SK-N-SH (cell line): ENCODE results near the gene MYL12B. TPM values are rescaled to one million over a fixed set of nuclear protein-coding genes. Genes with fewer than 3 reads are reported as not detected.

Source experiments
- CTCF ChIA-PET: fragments of 300-600, 350-600 bp; formaldehyde crosslinking; extraction: SDS; loops from one replicate; lab custom pipeline; 2021; lab: Yijun Ruan, JAX
- POLR2A ChIA-PET: fragments of 350-600 bp; sonication (Branson Sonifier 250); formaldehyde crosslinking; extraction: SDS; loops from one replicate; lab custom pipeline; 2020; ENCODE audit warnings: antibody characterized with exemption, inconsistent platforms; lab: Yijun Ruan, JAX
- DNase-seq: peaks from one replicate; pipeline ENCODE4 v3.0.0; 2012
- H2AFZ ChIP-seq: fragments of 200-600 bp; sonication (generic); 2 replicates; pipeline ENCODE4 v1.8.1; 2016; ENCODE audit warnings: antibody characterized with exemption, mild to moderate bottlenecking, low read depth
- H3F3A ChIP-seq: fragments of 200-600 bp; sonication (generic); replicated peaks from 2 replicates; pipeline ENCODE3; 2016; ENCODE audit warnings: antibody characterized with exemption, mild to moderate bottlenecking; ENCODE audit not compliant: insufficient read depth
- H3K27ac ChIP-seq, 2 experiments: fragments of 200-500 bp in 1 of 2; fragments of 200-600 bp in 1 of 2; sonication (Bioruptor generic) in 1 of 2; sonication (generic), shearing (Covaris generic) in 1 of 2; 2 replicates each; pipeline versions ENCODE4 v1.5.1 to v1.6.1; 2014 to 2016; ENCODE audit warnings: low read depth in 2 of 2, inconsistent platforms in 1 of 2, low read length in 1 of 2, mild to moderate bottlenecking in 1 of 2, mixed read lengths in 1 of 2
- H3K27me3 ChIP-seq: fragments of 200-600 bp; sonication (generic), shearing (Covaris generic); 2 replicates; pipeline ENCODE4 v1.6.1; 2016; ENCODE audit warnings: mixed run types; ENCODE audit not compliant: insufficient read depth
- H3K36me3 ChIP-seq, 2 experiments: fragments of 200-500 bp in 1 of 2; fragments of 200-600 bp in 1 of 2; sonication (Bioruptor generic) in 1 of 2; sonication (generic) in 1 of 2; replicated peaks in 1 of 2; 2 replicates each; pipeline versions ENCODE3 to v1.5.1; 2014 to 2016; ENCODE audit warnings: low read length in 1 of 2, mild to moderate bottlenecking in 1 of 2; ENCODE audit not compliant: insufficient read depth in 2 of 2, control insufficient read depth in 1 of 2
- H3K4me1 ChIP-seq, 2 experiments: fragments of 200-500 bp in 1 of 2; fragments of 200-600 bp in 1 of 2; sonication (Bioruptor generic) in 1 of 2; sonication (generic), shearing (Covaris generic) in 1 of 2; 2 replicates each; pipeline versions ENCODE4 v1.5.1 to v1.6.1; 2014 to 2016; ENCODE audit warnings: low read depth in 1 of 2, low read length in 1 of 2, mixed run types in 1 of 2; ENCODE audit not compliant: insufficient read depth in 2 of 2, control insufficient read depth in 1 of 2
- H3K4me2 ChIP-seq: fragments of 200-600 bp; sonication (generic), shearing (Covaris generic); 2 replicates; pipeline ENCODE4 v1.6.1; 2017; ENCODE audit warnings: mixed run types
- H3K4me3 ChIP-seq, 2 experiments: fragments of 200-500 bp in 1 of 2; fragments of 200-600 bp in 1 of 2; sonication (Bioruptor generic) in 1 of 2; sonication (generic), shearing (Covaris generic) in 1 of 2; 2 replicates each; pipeline versions ENCODE4 v1.5.1 to v1.8.1; 2014 to 2016; ENCODE audit warnings: low read depth in 2 of 2, inconsistent platforms in 1 of 2, low read length in 1 of 2, mild to moderate bottlenecking in 1 of 2, mixed read lengths in 1 of 2, moderate library complexity in 1 of 2
- H3K79me2 ChIP-seq: fragments of 200-600 bp; sonication (generic); 2 replicates; pipeline ENCODE4 v1.8.1; 2017; ENCODE audit warnings: mild to moderate bottlenecking; ENCODE audit not compliant: insufficient read depth
- H3K9ac ChIP-seq: fragments of 200-600 bp; sonication (generic); 2 replicates; pipeline ENCODE4 v1.6.1; 2017; ENCODE audit warnings: mixed run types
- H3K9me2 ChIP-seq: fragments of 200-600 bp; sonication (generic); 2 replicates; pipeline ENCODE4 v1.6.1; 2017; ENCODE audit warnings: mixed run types
- H3K9me3 ChIP-seq: fragments of 200-600 bp; sonication (generic); 2 replicates; pipeline ENCODE4 v1.6.1; 2017; ENCODE audit warnings: mixed run types, mild to moderate bottlenecking, moderate library complexity
- H4K20me1 ChIP-seq: fragments of 200-600 bp; sonication (generic); 2 replicates; pipeline ENCODE4 v1.6.1; 2017; ENCODE audit warnings: mild to moderate bottlenecking, mixed run types; ENCODE audit not compliant: insufficient read depth
- CHD2 ChIP-seq: fragments of 150-350 bp; IDR thresholded peaks from 2 replicates; pipeline ENCODE4 v1.6.1; 2018; ENCODE audit warnings: low read length; ENCODE audit not compliant: partially characterized antibody
- ELF1 ChIP-seq: IDR thresholded peaks from 2 replicates; pipeline ENCODE4 v1.4.0; 2012
- EP300 ChIP-seq, 2 experiments: IDR thresholded peaks; 2 replicates each; pipeline versions ENCODE4 v1.4.0 to v1.6.1; 2012; ENCODE audit warnings: borderline replicate concordance in 1 of 2, low read depth in 1 of 2, low read length in 1 of 2
- FOSL2 ChIP-seq: IDR thresholded peaks from 2 replicates; pipeline ENCODE4 v1.4.0; 2012; ENCODE audit warnings: low read depth, mild to moderate bottlenecking, moderate library complexity, borderline replicate concordance
- JUND ChIP-seq: IDR thresholded peaks from 2 replicates; pipeline ENCODE4 v1.4.0; 2012
- MAX ChIP-seq: IDR thresholded peaks from 2 replicates; pipeline ENCODE4 v1.4.0; 2012; ENCODE audit warnings: low read depth
- NFIC ChIP-seq: IDR thresholded peaks from 2 replicates; pipeline ENCODE4 v1.4.0; 2012; ENCODE audit warnings: borderline replicate concordance
- POLR2AphosphoS5 ChIP-seq: IDR thresholded peaks from 2 replicates; pipeline ENCODE4 v1.6.1; 2012; ENCODE audit warnings: low read depth, low read length
- RAD21 ChIP-seq: IDR thresholded peaks from 2 replicates; pipeline ENCODE4 v1.6.1; 2012; ENCODE audit warnings: mild to moderate bottlenecking, low read length
- REST ChIP-seq: IDR thresholded peaks from 2 replicates; pipeline ENCODE4 v1.6.1; 2012; ENCODE audit warnings: mild to moderate bottlenecking, low read depth, low read length, moderate library complexity
- RFX5 ChIP-seq: IDR thresholded peaks from 2 replicates; pipeline ENCODE4 v1.6.1; 2012; ENCODE audit warnings: mild to moderate bottlenecking, improper control_type of control experiment, low read length
- TAF1 ChIP-seq: IDR thresholded peaks from 2 replicates; pipeline ENCODE4 v1.6.1; 2012; ENCODE audit warnings: low read depth, mild to moderate bottlenecking, low read length, moderate library complexity, borderline replicate concordance
- TEAD4 ChIP-seq: IDR thresholded peaks from 2 replicates; pipeline ENCODE4 v1.4.0; 2012; ENCODE audit warnings: mild to moderate bottlenecking, borderline replicate concordance; ENCODE audit not compliant: insufficient read depth
- USF1 ChIP-seq: IDR thresholded peaks from 2 replicates; pipeline ENCODE4 v1.4.0; 2012; ENCODE audit warnings: low read depth, borderline replicate concordance
- USF2 ChIP-seq: fragments of 150-350 bp; IDR thresholded peaks from 2 replicates; pipeline ENCODE4 v1.6.1; 2017; ENCODE audit warnings: antibody characterized with exemption, low read length, low read depth, borderline replicate concordance
- YY1 ChIP-seq: IDR thresholded peaks from 2 replicates; pipeline ENCODE4 v1.4.0; 2012; ENCODE audit warnings: low read depth, mild to moderate bottlenecking
- ZBTB33 ChIP-seq: IDR thresholded peaks from 2 replicates; pipeline ENCODE4 v1.4.0; 2012; ENCODE audit warnings: low read depth, borderline replicate concordance
- WGBS: methylation state at CpG from one replicate; pipeline ENCODE4 v1.1.6; 2017; ENCODE audit warnings: low lambda C conversion rate; 5-methylcytosine and 5-hydroxymethylcytosine counted together
- polyA plus RNA-seq, 3 experiments: library from polyadenylated mRNA; depleted of rRNA; stranded (reverse); fragments of >200 nt; gene quantifications; 2 replicates each; pipeline ENCODE4 v1.2.3, GENCODE V29; 2012

Gene MYL12B
- polyA plus RNA-seq, 1 of the 3 experiments (the other 2 are of a cell fraction), result 555 TPM

GRCh38 chr18:3234457-3234856 is 27.5 kb upstream of the MYL12B start:
- Histone ChIP-seq H3K79me2 (no peaks in the 10 kb centered on the region), H4K20me1 (no peaks in the 10 kb centered on the region), H3K4me1 (no peaks in the 10 kb centered on the region), H3K27ac (no peak overlapping the region), H3K9me2 (no peaks in the 10 kb centered on the region), H3K9ac (no peak overlapping the region), H3K9me3 (no peaks in the 10 kb centered on the region), H3F3A (no peaks in the 10 kb centered on the region), H3K4me3 (no peak overlapping the region), H3K4me2 (no peak overlapping the region), H3K36me3 (no peaks in the 10 kb centered on the region), H3K27me3 (no peaks in the 10 kb centered on the region), H2AFZ (no peak overlapping the region)
- no peak for DNase-seq
- TF ChIP-seq MAX, result no peak
- no peak for TF ChIP-seq JUND
- no peak for TF ChIP-seq TEAD4
- no peak for TF ChIP-seq EP300 (IDR thresholded peaks at IDR 0.05; ENCODE audit: borderline replicate concordance in 1 of 2, low read depth in 1 of 2, low read length in 1 of 2)
- TF ChIP-seq YY1, result no peak
- TF ChIP-seq ELF1, result no peak
- no peak for TF ChIP-seq TAF1
- TF ChIP-seq REST, result no peak
- no peak for TF ChIP-seq POLR2AphosphoS5
- TF ChIP-seq CHD2, result no peak
- no peak for TF ChIP-seq USF1
- no peak for TF ChIP-seq RFX5
- no peak for TF ChIP-seq FOSL2
- no peak for TF ChIP-seq NFIC
- no peak for TF ChIP-seq RAD21
- no peak for TF ChIP-seq ZBTB33
- TF ChIP-seq USF2, result no peak
- 50% methylated on average over 1 of the region's 5 CpGs for WGBS
- CTCF ChIA-PET, result interaction anchor here (2.4 kb wide), 1 partner anchor 11 kb away, joined by 6 read pairs; no protein-coding TSS in a partner anchor
- POLR2A ChIA-PET, result no interaction called here
